Erythroblast (primary cell): Measurements from ENCODE around the gene GFAP.

Source experiments
- GATA1 ChIP-seq: IDR thresholded peaks from 2 replicates; pipeline ENCODE4 v1.6.1; 2011; ENCODE audit warnings: low read depth, mild to moderate bottlenecking, control low read depth, low read length, moderate library complexity
- POLR2A ChIP-seq: IDR thresholded peaks from 2 replicates; pipeline ENCODE4 v1.6.1; 2011; ENCODE audit warnings: mild to moderate bottlenecking, low read length

GRCh38 chr17:44862278-44862914 is 52.9 kb downstream of the GFAP start:
- TF ChIP-seq POLR2A: no peak
- no peak for TF ChIP-seq GATA1
